Measurements from ENCODE around the gene KIAA0825.

Gene KIAA0825

GRCh38 chr5:94180761-94181160, 437.6 kb downstream of the KIAA0825 start:
- Histone ChIP-seq H2AFZ (ENCODE audit: insufficient read depth, low read length, poor library complexity) (no peak overlapping the region), H3K4me3 (ENCODE audit: low read depth, low read length) (no peak overlapping the region), H3K4me1 (ENCODE audit: control insufficient read depth in 1 of 2, insufficient read depth in 2 of 2, low read length in 2 of 2) (no peaks in the 10 kb centered on the region), H3K9me3 (ENCODE audit: insufficient read depth, low read depth, low read length) (no peaks in the 10 kb centered on the region), H2BK120ac (ENCODE audit: insufficient read depth, low read length, poor library complexity) (no peak overlapping the region), H3K4ac (ENCODE audit: low read depth, low read length) (no peak overlapping the region), H3K27me3 (ENCODE audit: insufficient read depth, low read length) (no peaks in the 10 kb centered on the region), H4K91ac (ENCODE audit: low read depth, low read length) (no peak overlapping the region), H3K9ac (ENCODE audit: low read length) (no peak overlapping the region), H4K8ac (ENCODE audit: low read depth, low read length) (no peak overlapping the region), H3K18ac (ENCODE audit: low read length) (no peak overlapping the region), H3K27ac (ENCODE audit: low read depth, low read length) (no peak overlapping the region), H2BK12ac (ENCODE audit: low read length) (no peak overlapping the region), H4K12ac (ENCODE audit: low read depth, low read length) (no peak overlapping the region), H3K79me2 (ENCODE audit: control insufficient read depth, insufficient read depth, low read length, poor library complexity) (no peaks in the 10 kb centered on the region), H3K79me1 (ENCODE audit: low read length) (no peaks in the 10 kb centered on the region), H2BK5ac (ENCODE audit: low read depth, low read length, poor library complexity) (no peak overlapping the region), H2AK5ac (ENCODE audit: low read length) (no peak overlapping the region), H3K23ac (ENCODE audit: low read length) (no peak overlapping the region), H3K4me2 (ENCODE audit: low read length) (no peak overlapping the region), H3K14ac (ENCODE audit: low read length) (no peak overlapping the region), H3K36me3 (ENCODE audit: control insufficient read depth in 1 of 2, insufficient read depth in 2 of 2, low read length in 2 of 2) (no peaks in the 10 kb centered on the region)
- DNase-seq, result no peak

- Histone ChIP-seq H2BK120ac (ENCODE audit: insufficient read depth, low read length, poor library complexity) (no peak overlapping the region), H3K27ac (ENCODE audit: low read depth, low read length) (no peak overlapping the region), H3K18ac (ENCODE audit: low read length) (no peak overlapping the region), H4K91ac (ENCODE audit: low read depth, low read length) (no peak overlapping the region), H4K12ac (ENCODE audit: low read depth, low read length) (no peak overlapping the region), H3K4me3 (ENCODE audit: low read depth, low read length) (no peak overlapping the region), H3K4me1 (ENCODE audit: control insufficient read depth in 1 of 2, insufficient read depth in 2 of 2, low read length in 2 of 2) (no peaks in the 10 kb centered on the region), H3K79me2 (ENCODE audit: control insufficient read depth, insufficient read depth, low read length, poor library complexity) (no peaks in the 10 kb centered on the region), H3K14ac (ENCODE audit: low read length) (no peak overlapping the region), H3K9ac (ENCODE audit: low read length) (no peak overlapping the region), H3K79me1 (ENCODE audit: low read length) (no peaks in the 10 kb centered on the region), H4K8ac (ENCODE audit: low read depth, low read length) (no peak overlapping the region), H2AFZ (ENCODE audit: insufficient read depth, low read length, poor library complexity) (no peak overlapping the region), H3K36me3 (ENCODE audit: control insufficient read depth in 1 of 2, insufficient read depth in 2 of 2, low read length in 2 of 2) (no peaks in the 10 kb centered on the region), H3K27me3 (ENCODE audit: insufficient read depth, low read length) (no peaks in the 10 kb centered on the region), H3K4ac (ENCODE audit: low read depth, low read length) (no peak overlapping the region), H2AK5ac (ENCODE audit: low read length) (no peak overlapping the region), H2BK12ac (ENCODE audit: low read length) (no peak overlapping the region), H3K23ac (ENCODE audit: low read length) (no peak overlapping the region), H3K9me3 (ENCODE audit: insufficient read depth, low read depth, low read length) (no peaks in the 10 kb centered on the region), H2BK5ac (ENCODE audit: low read depth, low read length, poor library complexity) (no peak overlapping the region), H3K4me2 (ENCODE audit: low read length) (no peak overlapping the region)
- no CpG with 5 or more reads among the region's 1 CpG for WGBS (ENCODE audit: extremely low coverage, insufficient coverage, insufficient read length)
- no peak for DNase-seq
These were observed 442.5 kb downstream of the KIAA0825 start for GRCh38 chr5:94175912-94176311.

GRCh38 chr5:94174748-94175411, 443.5 kb downstream of the KIAA0825 start:
- no peak overlapping the region for H3K4me3 ChIP-seq (ENCODE audit: low read depth, low read length)

GRCh38 chr5:94173100-94173499, 445.3 kb downstream of the KIAA0825 start:
- H3K79me2 ChIP-seq (ENCODE audit: control insufficient read depth, insufficient read depth, low read length, poor library complexity), result no peaks in the 10 kb centered on the region
- no peaks in the 10 kb centered on the region for H3K27me3 ChIP-seq (ENCODE audit: insufficient read depth, low read length)
- no peak overlapping the region for H2BK5ac ChIP-seq (ENCODE audit: low read depth, low read length, poor library complexity)
- no peak overlapping the region for H3K9ac ChIP-seq (ENCODE audit: low read length)
- H3K23ac ChIP-seq (ENCODE audit: low read length), result no peak overlapping the region
- H3K4me1 ChIP-seq (ENCODE audit: control insufficient read depth in 1 of 2, insufficient read depth in 2 of 2, low read length in 2 of 2), result no peaks in the 10 kb centered on the region
- H4K91ac ChIP-seq (ENCODE audit: low read depth, low read length), result no peak overlapping the region
- no peak overlapping the region for H3K4me2 ChIP-seq (ENCODE audit: low read length)
- WGBS (ENCODE audit: extremely low coverage, insufficient coverage, insufficient read length), result no CpG with 5 or more reads among the region's 1 CpG
- no peaks in the 10 kb centered on the region for H3K79me1 ChIP-seq (ENCODE audit: low read length)
- no peak overlapping the region for H2AK5ac ChIP-seq (ENCODE audit: low read length)
- H3K36me3 ChIP-seq (ENCODE audit: control insufficient read depth in 1 of 2, insufficient read depth in 2 of 2, low read length in 2 of 2), result no peaks in the 10 kb centered on the region
- no peak overlapping the region for H4K8ac ChIP-seq (ENCODE audit: low read depth, low read length)
- no peak overlapping the region for H2AFZ ChIP-seq (ENCODE audit: insufficient read depth, low read length, poor library complexity)
- H4K12ac ChIP-seq (ENCODE audit: low read depth, low read length), result no peak overlapping the region
- no peak overlapping the region for H3K14ac ChIP-seq (ENCODE audit: low read length)
- H3K4me3 ChIP-seq (ENCODE audit: low read depth, low read length), result no peak overlapping the region
- no peaks in the 10 kb centered on the region for H3K9me3 ChIP-seq (ENCODE audit: insufficient read depth, low read depth, low read length)
- H2BK12ac ChIP-seq (ENCODE audit: low read length), result no peak overlapping the region
- H3K27ac ChIP-seq (ENCODE audit: low read depth, low read length), result no peak overlapping the region
- H3K18ac ChIP-seq (ENCODE audit: low read length), result no peak overlapping the region
- DNase-seq, result no peak
- no peak overlapping the region for H3K4ac ChIP-seq (ENCODE audit: low read depth, low read length)
- no peak overlapping the region for H2BK120ac ChIP-seq (ENCODE audit: insufficient read depth, low read length, poor library complexity)

More at GRCh38 chr5:94174748-94175411, 443.5 kb downstream of the KIAA0825 start:
- DNase-seq, result no peak
- no peak overlapping the region for H3K27ac ChIP-seq (ENCODE audit: low read depth, low read length)
- no CpG with 5 or more reads among the region's 2 CpGs for WGBS (ENCODE audit: extremely low coverage, insufficient coverage, insufficient read length)
- no peak overlapping the region for H2BK5ac ChIP-seq (ENCODE audit: low read depth, low read length, poor library complexity)
- H4K91ac ChIP-seq (ENCODE audit: low read depth, low read length), result no peak overlapping the region
- no peak overlapping the region for H2BK120ac ChIP-seq (ENCODE audit: insufficient read depth, low read length, poor library complexity)
- no peak overlapping the region for H2AFZ ChIP-seq (ENCODE audit: insufficient read depth, low read length, poor library complexity)
- no peak overlapping the region for H3K23ac ChIP-seq (ENCODE audit: low read length)
- no peaks in the 10 kb centered on the region for H3K79me1 ChIP-seq (ENCODE audit: low read length)
- H3K9ac ChIP-seq (ENCODE audit: low read length), result no peak overlapping the region
- H2BK12ac ChIP-seq (ENCODE audit: low read length), result no peak overlapping the region
- H4K12ac ChIP-seq (ENCODE audit: low read depth, low read length), result no peak overlapping the region
- H2AK5ac ChIP-seq (ENCODE audit: low read length), result no peak overlapping the region
- H3K18ac ChIP-seq (ENCODE audit: low read length), result no peak overlapping the region
- no peaks in the 10 kb centered on the region for H3K27me3 ChIP-seq (ENCODE audit: insufficient read depth, low read length)
- no peak overlapping the region for H3K4ac ChIP-seq (ENCODE audit: low read depth, low read length)
- no peak overlapping the region for H3K4me2 ChIP-seq (ENCODE audit: low read length)
- no peaks in the 10 kb centered on the region for H3K9me3 ChIP-seq (ENCODE audit: insufficient read depth, low read depth, low read length)
- H3K79me2 ChIP-seq (ENCODE audit: control insufficient read depth, insufficient read depth, low read length, poor library complexity), result no peaks in the 10 kb centered on the region
- no peaks in the 10 kb centered on the region for H3K36me3 ChIP-seq (ENCODE audit: control insufficient read depth in 1 of 2, insufficient read depth in 2 of 2, low read length in 2 of 2)
- no peak overlapping the region for H4K8ac ChIP-seq (ENCODE audit: low read depth, low read length)
- no peaks in the 10 kb centered on the region for H3K4me1 ChIP-seq (ENCODE audit: control insufficient read depth in 1 of 2, insufficient read depth in 2 of 2, low read length in 2 of 2)
- no peak overlapping the region for H3K14ac ChIP-seq (ENCODE audit: low read length)

All from trophoblast cell (in vitro differentiated cells and primary cell).